ENCODE data around the gene TCF7. TPM values are rescaled to one million over a fixed set of nuclear protein-coding genes. Genes with fewer than 3 reads are reported as not detected.

The TCF7 gene
- total and polyA plus RNA-seq, 2 of the 13 experiments (the other 11 are each of a cell fraction or from before 2014, with no cell fraction given), result 6.3 to 6.8 TPM

DNA sequence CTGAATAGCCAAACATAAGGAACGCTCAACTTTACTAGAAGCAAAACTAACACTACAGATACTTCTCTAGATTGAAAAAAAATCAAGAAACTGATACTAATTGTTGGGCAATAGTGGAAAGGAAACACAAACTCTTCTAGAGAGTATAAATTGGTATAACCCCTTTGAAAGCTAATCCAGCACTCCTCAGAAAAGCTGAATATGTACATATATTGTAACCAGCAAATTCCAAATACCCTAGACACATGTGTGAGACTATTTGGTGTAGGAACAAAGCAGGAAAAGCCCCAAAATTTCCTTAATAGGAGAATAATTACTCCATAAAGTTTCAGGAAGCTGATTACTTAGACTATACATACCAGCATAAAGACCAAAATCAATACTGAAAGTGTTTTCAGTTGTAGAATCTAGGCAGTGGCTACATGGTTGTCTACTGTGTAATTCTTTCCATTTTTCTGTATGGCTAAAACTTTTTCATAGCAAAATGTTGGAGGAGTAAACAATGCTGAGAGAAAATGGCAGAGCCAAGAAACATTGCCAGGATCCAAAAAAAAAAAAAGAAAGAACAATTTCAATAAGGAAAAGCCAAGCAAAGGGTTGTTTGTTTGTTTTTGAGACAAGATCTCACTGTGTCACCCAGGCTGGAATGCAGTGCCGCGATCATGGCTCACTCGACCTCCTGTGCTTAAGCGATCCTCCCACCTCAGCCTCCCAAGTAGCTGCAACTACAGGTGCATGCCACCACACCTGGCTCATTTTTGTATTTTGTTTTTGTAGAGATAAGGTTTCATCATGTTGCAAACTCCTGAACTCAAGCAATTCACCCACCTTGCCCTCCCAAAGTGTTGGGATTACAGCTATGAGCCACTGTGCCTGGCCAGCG, 47.3 kb downstream of the TCF7 start:
- WGBS (ENCODE audit: low lambda C conversion rate), result 96% methylated on average over 6 of the region's 6 CpGs
- TF ChIP-seq STAG1 (CRISPR knock-in tag; IDR thresholded peaks at IDR 0.05) (no peak), ZNF460 (CRISPR knock-in tag; IDR thresholded peaks at IDR 0.05; ENCODE audit: borderline replicate concordance) (peak; percentile 56; the same call in 1 of the 2 replicates), ZNF747 (CRISPR knock-in tag; IDR thresholded peaks at IDR 0.05; ENCODE audit: borderline replicate concordance) (no peak)
- TF ChIP-seq, protein P1, sequence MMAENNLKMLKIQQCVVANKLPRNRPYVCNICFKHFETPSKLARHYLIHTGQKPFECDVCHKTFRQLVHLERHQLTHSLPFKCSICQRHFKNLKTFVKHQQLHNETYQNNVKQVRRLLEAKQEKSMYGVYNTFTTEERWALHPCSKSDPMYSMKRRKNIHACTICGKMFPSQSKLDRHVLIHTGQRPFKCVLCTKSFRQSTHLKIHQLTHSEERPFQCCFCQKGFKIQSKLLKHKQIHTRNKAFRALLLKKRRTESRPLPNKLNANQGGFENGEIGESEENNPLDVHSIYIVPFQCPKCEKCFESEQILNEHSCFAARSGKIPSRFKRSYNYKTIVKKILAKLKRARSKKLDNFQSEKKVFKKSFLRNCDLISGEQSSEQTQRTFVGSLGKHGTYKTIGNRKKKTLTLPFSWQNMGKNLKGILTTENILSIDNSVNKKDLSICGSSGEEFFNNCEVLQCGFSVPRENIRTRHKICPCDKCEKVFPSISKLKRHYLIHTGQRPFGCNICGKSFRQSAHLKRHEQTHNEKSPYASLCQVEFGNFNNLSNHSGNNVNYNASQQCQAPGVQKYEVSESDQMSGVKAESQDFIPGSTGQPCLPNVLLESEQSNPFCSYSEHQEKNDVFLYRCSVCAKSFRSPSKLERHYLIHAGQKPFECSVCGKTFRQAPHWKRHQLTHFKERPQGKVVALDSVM (CRISPR knock-in tag; IDR thresholded peaks at IDR 0.05), result peak; percentile 67
- TF ChIP-seq, protein P2, sequence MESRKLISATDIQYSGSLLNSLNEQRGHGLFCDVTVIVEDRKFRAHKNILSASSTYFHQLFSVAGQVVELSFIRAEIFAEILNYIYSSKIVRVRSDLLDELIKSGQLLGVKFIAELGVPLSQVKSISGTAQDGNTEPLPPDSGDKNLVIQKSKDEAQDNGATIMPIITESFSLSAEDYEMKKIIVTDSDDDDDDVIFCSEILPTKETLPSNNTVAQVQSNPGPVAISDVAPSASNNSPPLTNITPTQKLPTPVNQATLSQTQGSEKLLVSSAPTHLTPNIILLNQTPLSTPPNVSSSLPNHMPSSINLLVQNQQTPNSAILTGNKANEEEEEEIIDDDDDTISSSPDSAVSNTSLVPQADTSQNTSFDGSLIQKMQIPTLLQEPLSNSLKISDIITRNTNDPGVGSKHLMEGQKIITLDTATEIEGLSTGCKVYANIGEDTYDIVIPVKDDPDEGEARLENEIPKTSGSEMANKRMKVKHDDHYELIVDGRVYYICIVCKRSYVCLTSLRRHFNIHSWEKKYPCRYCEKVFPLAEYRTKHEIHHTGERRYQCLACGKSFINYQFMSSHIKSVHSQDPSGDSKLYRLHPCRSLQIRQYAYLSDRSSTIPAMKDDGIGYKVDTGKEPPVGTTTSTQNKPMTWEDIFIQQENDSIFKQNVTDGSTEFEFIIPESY (CRISPR knock-in tag; IDR thresholded peaks at IDR 0.05), result 0 out of 2 replicates have a peak, but pooled peaks have one; percentile 63
- H3K79me2 ChIP-seq (ENCODE audit: insufficient read depth, low read length), result peaks cover 7% of the 10 kb centered on the region
- ATAC-seq, result no peak
- ChIA-PET CTCF (ENCODE audit: low intra/inter-chr PET ratio, low total read pairs) (no interaction called here), POLR2A (interaction anchor here (0.6 to 2.3 kb wide), 4 partner anchors 14 to 114 kb away, joined by 4 to 6 read pairs (median 4); partner anchors contain the start of gene SKP1)
- no TSS peak for BruUV-seq (replicated peaks)
- H3K4me1 ChIP-seq (ENCODE audit: insufficient read depth, low read length), result 0 out of 2 replicates have a peak, but pooled peaks cover 7% of the 10 kb centered on the region
- no peak overlapping the region for H3K4me3 ChIP-seq (replicated peaks in 1 of 3; ENCODE audit: insufficient read depth in 1 of 3, low read depth in 2 of 3, low read length in 3 of 3)
- H3K36me3 ChIP-seq (replicated peaks in 1 of 2; ENCODE audit: control insufficient read depth in 1 of 2, insufficient read depth in 2 of 2, low read length in 2 of 2), result peaks cover 14 to 78% of the 10 kb centered on the region in 2 experiments; a peak in 4 of 5 replicates
- no peak overlapping the region for H2AFZ ChIP-seq (ENCODE audit: low read length)
- FAIRE-seq, result no peak
- no peak overlapping the region for H3K27ac ChIP-seq (ENCODE audit: extremely low read length, insufficient read depth, low read length)
- no peak overlapping the region for H3K9ac ChIP-seq (ENCODE audit: insufficient read depth, low read depth, low read length)
- H3K27me3 ChIP-seq (ENCODE audit: control insufficient read depth in 1 of 2, insufficient read depth in 2 of 2, low read length in 2 of 2), result no peaks in the 10 kb centered on the region
- in situ Hi-C loops (cut with HindIII; ENCODE audit: extremely low pct_ligation_motif_present, low pct_unique_long_range_greater_than_20kb), result no loop called here
- H3K4me2 ChIP-seq (ENCODE audit: low read depth, low read length), result no peak overlapping the region
- no peak for DNase-seq (ENCODE audit: low spot score)
- intact Hi-C loops (cut with micrococcal nuclease; ENCODE audit: unreplicated experiment), result no loop called here
- no peaks in the 10 kb centered on the region for H4K20me1 ChIP-seq (ENCODE audit: insufficient read depth, low read length)
- H3K9me3 ChIP-seq (ENCODE audit: low read length), result no peaks in the 10 kb centered on the region

All from HepG2 (cell line).